Tibial nerve (tissue), 3 donors: Measurements from ENCODE around the gene NLGN2.

ENCODE experiments used
- EP300 ChIP-seq, 2 donors: sonication (generic); formaldehyde crosslinking; IDR thresholded peaks; one replicate each; pipeline ENCODE4 v1.6.1; 2017; ENCODE audit warnings: antibody characterized with exemption in 2 of 2, mild to moderate bottlenecking in 1 of 2
- POLR2A ChIP-seq, 2 donors: fragments of 450-650 bp; IDR thresholded peaks; one replicate each; pipeline ENCODE4 v1.6.1; 2017; ENCODE audit warnings: antibody characterized with exemption in 2 of 2, mild to moderate bottlenecking in 2 of 2, moderate library complexity in 2 of 2

DNA sequence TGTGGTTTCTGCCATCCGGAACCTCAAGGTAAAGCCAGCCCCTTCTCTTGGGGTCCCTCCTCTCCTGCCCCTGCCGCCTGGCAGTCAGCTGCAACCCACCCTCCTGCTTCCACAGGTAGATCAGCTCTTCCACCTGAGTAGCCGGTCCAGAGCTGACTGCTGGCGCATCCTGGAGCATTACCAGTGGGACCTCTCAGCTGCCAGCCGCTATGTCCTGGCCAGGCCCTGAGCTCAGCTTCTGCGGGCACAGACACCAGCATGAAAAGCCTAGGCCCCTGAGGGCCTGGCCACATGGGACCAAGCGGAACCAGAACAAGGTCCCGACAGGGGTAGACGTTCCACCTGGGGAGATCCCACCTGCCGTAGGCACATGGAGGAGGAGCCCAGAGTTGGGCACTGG, 18.8 kb upstream of the NLGN2 start:
- TF ChIP-seq POLR2A (IDR thresholded peaks at IDR 0.05) (no peak), EP300 (IDR thresholded peaks at IDR 0.05) (no peak)
